Fibroblast of the conjunctiva (primary cell): Measurements from ENCODE around the gene SHANK1.
"Not testable (repeated sequence)": the region's sequence is repeated elsewhere in the genome, so short reads cannot be mapped to it uniquely, and the experiment has no call there.

Experiments
- DNase-seq: peaks from one replicate; pipeline ENCODE4 v3.0.0-alpha.2; 2010; ENCODE audit warnings: low read depth

The SHANK1 gene

GRCh38 chr19:50719566-50719965, at the start of gene SHANK1:
SHANK1 (minus strand) TSS chr19:50719802; CDS start chr19:50716919, 2,883 bp downstream.
- no peak for DNase-seq

- no peak for DNase-seq
Observed at GRCh38 chr19:50768277-50768676, 48.7 kb upstream of the SHANK1 start.

GRCh38 chr19:50767263-50767662, 47.7 kb upstream of the SHANK1 start:
- not testable (repeated sequence) for DNase-seq

- DNase-seq = not testable (repeated sequence)
Observed at GRCh38 chr19:50766746-50767145, 47.1 kb upstream of the SHANK1 start.

- no peak for DNase-seq
Observed at GRCh38 chr19:50764409-50764808, 44.8 kb upstream of the SHANK1 start.

- not testable (repeated sequence) for DNase-seq
Observed at GRCh38 chr19:50763521-50763920, 43.9 kb upstream of the SHANK1 start.

- DNase-seq = not testable (repeated sequence)
Observed at GRCh38 chr19:50761501-50761900, 41.9 kb upstream of the SHANK1 start.

- no peak for DNase-seq
Observed at GRCh38 chr19:50759886-50760285, 40.3 kb upstream of the SHANK1 start.

GRCh38 chr19:50759076-50759475, 39.5 kb upstream of the SHANK1 start:
- not testable (repeated sequence) for DNase-seq

- DNase-seq = not testable (repeated sequence)
Observed at GRCh38 chr19:50757624-50758023, 38.0 kb upstream of the SHANK1 start.

- not testable (repeated sequence) for DNase-seq
Observed at GRCh38 chr19:50756244-50756643, 36.6 kb upstream of the SHANK1 start.

- DNase-seq = no peak
Observed at GRCh38 chr19:50753879-50754278, 34.3 kb upstream of the SHANK1 start.

GRCh38 chr19:50750010-50750409, 30.4 kb upstream of the SHANK1 start:
- no peak for DNase-seq

GRCh38 chr19:50749490-50749889, 29.9 kb upstream of the SHANK1 start:
- DNase-seq = no peak

- DNase-seq = not testable (repeated sequence)
Observed at GRCh38 chr19:50747141-50747540, 27.5 kb upstream of the SHANK1 start.

GRCh38 chr19:50745221-50745620, 25.6 kb upstream of the SHANK1 start:
- DNase-seq = no peak

- DNase-seq = no peak
Observed at GRCh38 chr19:50743537-50743936, 23.9 kb upstream of the SHANK1 start.

- DNase-seq = no peak
Observed at GRCh38 chr19:50741179-50741933, 21.8 kb upstream of the SHANK1 start.

GRCh38 chr19:50739914-50740426, 20.4 kb upstream of the SHANK1 start:
- DNase-seq = no peak

- DNase-seq = no peak
Observed at GRCh38 chr19:50739132-50739913, 19.7 kb upstream of the SHANK1 start.

GRCh38 chr19:50736338-50736737, 16.7 kb upstream of the SHANK1 start:
- DNase-seq = no peak

GRCh38 chr19:50735869-50736268, 16.3 kb upstream of the SHANK1 start:
- no peak for DNase-seq

GRCh38 chr19:50729894-50730293, 10.3 kb upstream of the SHANK1 start:
- no peak for DNase-seq
